NCI-H128 (cell line): ENCODE data around the gene NOP53.
"Not testable (repeated sequence)": the region's sequence is repeated elsewhere in the genome, so short reads cannot be mapped to it uniquely, and the experiment has no call there.

Source experiments
- DNase-seq: peaks from one replicate; lab custom pipeline; 2025; ENCODE audit not compliant: unreplicated experiment; lab: John Stamatoyannopoulos, UW

Gene NOP53

DNA sequence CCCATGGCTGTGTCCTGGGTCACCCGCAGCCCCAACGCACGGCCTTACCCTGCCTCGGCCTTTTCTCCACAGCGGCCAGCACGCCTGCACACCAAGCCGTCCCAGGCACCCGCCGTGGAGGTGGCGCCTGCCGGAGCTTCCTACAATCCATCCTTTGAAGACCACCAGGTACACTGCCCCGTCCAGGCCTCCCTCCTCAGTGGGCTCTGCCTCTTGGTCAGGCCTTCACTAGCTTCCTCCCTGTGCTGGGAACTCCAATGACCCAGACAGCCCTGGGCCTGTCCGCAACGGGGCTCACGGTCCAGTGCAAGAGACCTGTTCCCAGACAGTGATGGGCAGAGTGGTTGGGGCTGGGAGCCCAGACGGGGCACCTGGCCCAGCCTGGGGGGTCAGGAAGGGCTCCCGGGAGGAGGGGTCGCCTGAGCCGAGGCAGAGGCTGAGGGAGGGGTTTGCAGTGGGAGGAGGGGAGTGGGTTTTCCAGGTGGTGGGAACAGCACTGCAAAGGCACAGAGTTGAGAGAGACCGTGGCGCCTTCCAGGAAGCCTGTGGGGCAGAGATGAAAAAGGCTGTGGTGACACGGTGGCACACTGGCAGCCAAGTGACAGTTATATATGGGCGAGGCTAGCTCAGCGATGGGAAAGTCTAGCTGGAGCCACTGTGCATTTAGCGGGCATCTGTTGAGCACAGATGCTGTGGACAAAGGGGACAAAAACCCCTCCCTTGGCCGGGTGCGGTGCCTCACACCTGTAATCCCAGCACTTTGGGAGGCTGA, 7.3 kb downstream of the NOP53 start:
- no peak for DNase-seq

DNA sequence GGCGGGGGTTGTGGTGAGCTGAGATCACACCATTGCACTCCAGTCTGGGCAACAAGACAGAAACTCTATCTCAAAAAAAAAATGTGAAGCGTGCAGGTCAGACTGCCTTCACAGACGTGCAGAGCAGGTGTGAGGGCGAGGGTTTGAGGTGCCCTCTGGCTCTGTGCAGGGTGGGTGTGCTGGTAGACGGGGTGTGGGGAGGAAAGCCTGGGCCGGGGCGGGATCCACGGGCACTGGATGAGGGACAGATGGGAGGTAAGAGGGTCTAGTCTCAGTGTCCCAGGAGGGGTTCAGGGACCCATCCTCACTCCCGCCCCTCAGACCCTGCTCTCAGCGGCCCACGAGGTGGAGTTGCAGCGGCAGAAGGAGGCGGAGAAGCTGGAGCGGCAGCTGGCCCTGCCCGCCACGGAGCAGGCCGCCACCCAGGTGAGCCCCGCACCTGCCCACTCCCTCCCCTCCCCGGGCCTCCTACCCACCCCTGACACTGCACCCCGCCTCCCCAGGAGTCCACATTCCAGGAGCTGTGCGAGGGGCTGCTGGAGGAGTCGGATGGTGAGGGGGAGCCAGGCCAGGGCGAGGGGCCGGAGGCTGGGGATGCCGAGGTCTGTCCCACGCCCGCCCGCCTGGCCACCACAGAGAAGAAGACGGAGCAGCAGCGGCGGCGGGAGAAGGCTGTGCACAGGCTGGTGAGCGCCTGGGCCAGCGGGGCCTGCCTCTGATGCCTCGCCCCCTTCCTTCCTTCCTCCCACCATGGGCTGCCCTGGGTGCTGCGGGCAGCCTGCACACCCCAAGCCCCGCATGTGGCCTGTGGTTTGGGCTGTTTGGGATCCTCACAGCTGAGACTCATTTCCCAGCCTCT, 9.1 kb downstream of the NOP53 start:
- DNase-seq, result no peak

DNA sequence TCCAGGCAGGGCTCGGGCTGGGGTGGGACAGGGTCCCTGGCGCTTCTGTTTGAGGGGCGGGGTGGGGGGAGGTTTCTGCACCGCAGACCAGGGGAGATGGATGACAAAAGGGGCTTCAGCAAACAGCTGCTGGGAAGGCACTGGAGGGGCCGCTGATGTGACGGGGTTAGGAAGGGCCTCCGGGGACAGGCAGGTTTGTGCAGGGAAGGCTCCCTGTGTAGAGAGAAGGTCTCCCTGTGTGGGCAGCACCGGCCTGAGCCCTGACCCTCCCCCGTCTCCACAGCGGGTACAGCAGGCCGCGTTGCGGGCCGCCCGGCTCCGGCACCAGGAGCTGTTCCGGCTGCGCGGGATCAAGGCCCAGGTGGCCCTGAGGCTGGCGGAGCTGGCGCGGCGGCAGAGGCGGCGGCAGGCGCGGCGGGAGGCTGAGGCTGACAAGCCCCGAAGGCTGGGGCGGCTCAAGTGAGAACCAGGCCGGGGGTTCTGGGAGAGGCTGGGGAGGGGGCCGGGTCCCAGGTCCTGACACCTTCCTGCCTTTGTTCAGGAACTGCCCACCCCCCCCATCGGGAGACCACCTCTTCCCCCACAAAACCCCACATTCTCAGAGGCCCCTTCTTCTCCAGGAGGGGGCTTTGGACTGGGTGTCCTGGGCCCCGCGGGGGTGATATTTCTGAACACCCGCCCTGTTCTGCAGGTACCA, 9.9 kb downstream of the NOP53 start:
- no peak for DNase-seq

DNA sequence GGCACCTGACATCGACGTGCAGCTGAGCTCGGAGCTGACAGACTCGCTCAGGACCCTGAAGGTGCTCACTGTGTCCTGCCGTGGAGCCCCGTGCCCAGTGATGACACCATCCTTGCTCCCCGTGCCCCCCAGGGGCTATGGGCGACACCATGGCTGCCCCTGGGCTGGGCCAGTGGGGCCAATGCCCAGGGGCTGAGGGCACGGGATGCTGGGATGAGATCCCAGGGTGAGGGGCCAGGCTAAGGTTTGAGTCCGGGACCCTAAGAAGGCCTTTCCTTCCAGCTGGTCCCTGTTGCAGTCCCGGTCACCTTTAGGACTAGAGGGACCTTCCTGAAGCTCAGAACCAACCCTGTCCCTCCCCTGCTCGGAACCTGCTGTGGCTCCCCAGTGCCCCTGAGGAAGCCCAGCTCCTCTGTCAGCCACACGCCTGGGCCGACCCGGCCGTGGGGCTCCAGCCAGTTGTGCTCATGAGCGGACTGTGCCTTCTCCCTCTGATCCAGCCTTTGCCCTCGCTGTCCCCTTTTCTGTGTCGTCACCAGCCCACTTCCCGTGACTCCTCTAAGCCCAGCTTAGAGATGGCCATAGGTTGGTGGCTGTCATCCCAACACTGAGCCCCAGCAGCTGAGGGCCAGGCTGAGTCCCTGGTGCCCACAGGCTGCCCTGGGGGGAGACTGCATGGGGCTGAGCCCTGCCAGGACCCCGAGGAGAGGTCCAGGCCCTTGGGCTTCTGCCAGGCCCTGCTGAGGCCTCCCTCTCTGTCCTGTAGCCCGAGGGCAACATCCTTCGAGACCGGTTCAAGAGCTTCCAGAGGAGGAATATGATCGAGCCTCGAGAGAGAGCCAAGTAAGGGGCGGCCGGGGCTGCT, 10.6 kb downstream of the NOP53 start:
- no peak for DNase-seq

DNA sequence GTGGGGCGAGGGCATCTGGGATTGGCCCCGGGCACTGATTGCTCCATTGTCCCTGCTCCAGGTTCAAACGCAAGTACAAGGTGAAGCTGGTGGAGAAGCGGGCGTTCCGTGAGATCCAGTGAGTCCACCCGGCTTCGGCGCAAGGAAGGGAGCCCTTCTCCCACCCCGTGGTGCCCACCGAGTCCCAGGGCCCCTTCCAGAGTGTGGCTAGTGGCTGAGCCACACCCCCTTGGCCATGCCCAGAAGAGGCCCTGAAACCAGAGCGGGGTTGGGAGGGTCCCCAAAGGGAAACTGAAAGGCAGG, 11.2 kb downstream of the NOP53 start:
- DNase-seq, result no peak

DNA sequence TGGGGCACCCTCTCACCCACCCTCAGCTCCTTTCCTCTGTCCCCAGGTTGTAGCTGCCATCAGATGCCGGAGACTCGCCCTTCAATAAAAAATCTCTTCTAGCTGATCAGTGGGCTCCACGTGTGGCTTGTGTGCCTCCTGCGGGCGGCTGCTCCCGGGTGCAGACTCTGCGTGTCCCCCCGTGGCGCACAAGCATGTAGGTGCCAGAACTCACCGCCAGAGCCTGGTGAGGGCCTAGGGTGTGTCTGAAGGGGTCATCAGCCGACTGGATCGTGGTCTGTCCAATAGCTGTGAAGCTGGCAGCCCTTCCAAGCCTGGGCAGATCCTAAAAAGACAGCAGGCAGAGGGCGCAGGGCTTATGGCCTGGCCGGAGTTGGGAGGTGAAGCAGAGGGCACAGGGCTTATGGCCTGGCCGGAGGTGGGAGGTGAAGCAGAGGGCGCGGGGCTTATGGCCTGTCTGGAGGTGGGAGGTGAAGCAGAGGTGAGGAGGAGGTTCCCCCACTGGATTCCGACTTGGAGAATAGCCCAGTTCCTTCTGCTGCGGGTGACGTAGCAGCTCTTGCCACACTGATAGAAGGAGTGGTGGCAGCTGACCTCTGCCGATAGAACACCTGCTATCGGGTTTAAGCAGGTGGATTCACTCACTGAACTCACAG, 11.7 kb downstream of the NOP53 start:
- DNase-seq, result no peak

DNA sequence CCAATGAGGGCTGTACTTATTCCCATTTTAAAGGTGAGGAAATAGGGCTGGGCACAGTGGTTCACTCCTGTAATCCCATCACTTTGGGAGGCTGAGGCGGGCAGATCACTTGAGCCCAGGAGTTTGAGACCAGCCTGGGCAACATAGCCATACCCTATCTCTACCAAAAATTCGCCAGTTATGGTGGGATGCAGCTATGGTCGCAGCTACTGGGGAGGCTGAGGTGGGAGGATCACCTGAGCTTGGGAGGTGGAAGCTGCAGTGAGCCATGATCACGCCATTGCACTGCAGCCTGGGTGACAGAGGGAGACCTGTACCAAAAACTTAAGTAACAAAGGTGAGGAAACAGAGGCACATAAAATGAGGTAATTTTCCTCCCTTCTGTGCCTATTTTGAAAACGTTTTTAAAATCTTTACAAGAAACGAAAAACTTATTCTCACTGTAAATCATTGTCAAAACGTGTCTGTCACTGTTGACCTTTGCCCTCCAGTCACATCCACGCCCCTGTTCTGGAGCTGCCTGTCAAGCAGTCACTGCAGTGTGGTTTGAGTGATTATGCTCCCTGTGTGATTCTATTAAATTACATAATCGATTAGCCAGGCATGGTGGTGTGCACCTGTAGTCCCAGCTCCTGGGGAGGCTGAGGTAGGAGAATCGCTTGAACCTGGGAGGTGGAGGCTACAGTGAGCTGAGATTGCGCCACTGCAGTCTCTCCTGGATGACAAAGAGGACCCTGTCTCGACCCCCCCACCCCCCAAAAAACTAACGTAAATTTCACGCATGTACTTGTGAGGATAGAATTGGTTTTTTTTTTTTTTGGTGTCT, 12.5 kb downstream of the NOP53 start:
- no peak for DNase-seq

DNA sequence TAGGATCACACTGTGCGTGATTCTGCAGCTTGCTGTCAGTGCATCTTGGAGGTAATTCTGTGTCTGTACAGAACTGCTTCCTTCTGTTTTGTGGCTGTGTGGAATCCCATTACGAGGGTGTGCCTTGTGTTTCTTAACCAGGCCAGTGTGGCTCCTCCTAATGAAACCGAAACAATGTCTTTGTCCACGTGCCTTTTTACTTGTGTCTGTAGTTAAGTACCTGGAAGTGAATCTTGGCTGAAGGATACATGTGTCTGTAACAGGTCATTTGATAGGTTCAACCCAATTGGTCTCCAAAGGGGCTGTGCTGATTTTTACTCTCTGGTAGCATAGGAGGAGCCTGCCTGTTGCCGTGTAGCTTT, 13.1 kb downstream of the NOP53 start:
- no peak for DNase-seq

DNA sequence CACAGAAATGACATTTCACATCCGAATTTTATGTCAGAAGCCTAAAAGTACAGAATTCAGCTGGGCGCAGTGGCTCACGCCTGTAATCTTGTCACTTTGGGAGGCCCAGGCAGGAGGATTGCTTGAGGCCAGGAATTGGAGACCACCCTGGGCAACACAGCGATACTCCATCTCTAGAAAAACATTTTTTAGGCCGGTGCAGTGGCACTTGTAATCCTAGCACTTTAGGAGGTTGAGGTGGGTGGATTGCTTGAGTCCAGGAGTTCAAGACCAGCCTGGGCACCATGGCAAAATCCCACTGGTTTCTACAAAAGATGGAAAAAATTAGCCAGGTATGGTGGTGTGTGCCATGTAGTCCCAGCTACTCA, 15.3 kb downstream of the NOP53 start:
- no peak for DNase-seq

DNA sequence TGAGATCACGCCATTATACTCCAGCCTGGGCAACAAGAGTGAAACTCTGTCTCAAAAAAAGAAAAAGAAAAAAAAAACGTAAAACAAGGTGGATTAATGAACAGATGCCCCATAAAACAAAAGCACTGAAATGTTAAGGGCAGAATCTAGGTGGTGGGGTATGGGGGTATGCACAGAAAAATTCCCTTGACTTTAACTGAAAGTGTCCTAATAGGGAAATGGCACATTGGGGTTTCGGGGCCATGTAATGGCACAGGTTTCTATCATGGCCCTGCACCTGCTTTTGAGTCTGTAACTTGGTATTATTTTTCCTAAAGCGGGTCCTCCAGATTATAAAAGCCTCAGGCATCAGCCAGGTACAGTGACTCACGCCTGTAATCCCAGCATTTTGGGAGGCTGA, 16.2 kb downstream of the NOP53 start:
- no peak for DNase-seq

DNA sequence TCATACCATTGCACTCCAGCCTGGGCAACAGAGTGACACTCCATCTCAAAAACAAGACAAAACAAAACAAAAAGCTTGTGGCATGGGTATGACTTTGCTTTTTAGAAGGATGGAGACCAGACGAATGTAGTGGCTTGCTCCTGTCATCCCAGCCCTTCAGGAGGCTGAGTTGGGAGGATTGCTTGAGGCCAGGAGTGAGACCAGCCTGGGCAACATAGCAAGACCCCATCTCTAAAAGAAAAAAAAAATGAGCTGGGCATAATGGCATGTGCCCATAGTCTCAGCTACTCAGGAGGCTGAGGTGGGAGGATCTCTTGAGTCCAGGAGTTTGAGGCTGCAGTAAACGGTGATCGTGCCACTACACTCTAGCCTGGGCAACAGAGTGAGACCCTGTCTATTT, 16.8 kb downstream of the NOP53 start:
- DNase-seq, result no peak

DNA sequence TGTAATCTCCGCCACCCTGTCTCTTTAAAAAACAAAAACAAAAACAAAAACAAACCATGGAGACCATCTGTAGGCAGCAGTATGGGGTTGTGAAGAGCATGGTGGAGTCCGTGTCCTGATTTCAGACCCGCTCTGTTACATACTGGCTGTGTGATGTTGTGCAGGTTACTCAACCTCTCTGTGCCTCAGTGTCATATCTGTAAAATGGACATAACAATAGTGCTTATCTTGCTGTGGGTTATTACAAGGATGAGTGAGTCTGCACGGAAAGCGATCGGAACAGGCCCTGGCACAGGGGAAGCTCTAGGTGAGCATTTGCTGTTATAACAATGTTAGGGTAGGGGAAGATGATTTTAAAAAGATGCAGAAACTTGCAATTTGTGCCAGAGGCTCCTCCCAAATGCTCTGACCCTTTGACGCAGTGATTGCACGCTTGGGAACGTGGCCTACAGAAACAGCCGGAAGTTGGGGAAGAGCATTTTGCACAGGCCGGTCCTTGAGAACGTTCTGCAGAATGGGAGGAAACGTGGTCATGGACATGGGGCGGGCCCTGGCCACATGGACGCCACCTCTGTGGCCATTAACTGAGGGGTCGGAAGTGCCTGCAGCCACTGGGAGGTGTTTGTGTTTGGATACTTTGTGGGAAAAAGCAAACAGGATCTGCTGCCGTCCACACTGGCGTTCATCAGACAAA, 17.4 kb downstream of the NOP53 start:
- DNase-seq, result no peak

DNA sequence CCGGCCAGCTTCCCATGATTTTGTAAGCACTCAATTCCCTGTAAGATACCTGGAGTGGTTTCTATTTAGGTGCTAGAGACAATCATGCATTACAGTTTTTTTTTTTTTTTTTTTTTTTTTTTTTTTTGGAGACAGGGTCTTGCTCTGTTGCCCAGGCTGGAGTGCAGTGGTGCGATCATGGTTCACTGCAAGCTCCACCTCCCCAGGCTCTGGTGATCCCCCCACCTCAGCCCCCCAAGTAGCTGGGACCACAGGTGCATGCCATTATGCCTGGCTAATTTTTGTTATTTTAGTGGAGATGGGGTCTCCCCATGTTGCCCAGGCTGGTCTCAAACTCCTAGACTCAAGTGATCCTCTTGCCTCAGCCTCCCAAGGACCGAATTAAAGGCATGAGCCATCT, 19.4 kb downstream of the NOP53 start:
- not testable (repeated sequence) for DNase-seq

DNA sequence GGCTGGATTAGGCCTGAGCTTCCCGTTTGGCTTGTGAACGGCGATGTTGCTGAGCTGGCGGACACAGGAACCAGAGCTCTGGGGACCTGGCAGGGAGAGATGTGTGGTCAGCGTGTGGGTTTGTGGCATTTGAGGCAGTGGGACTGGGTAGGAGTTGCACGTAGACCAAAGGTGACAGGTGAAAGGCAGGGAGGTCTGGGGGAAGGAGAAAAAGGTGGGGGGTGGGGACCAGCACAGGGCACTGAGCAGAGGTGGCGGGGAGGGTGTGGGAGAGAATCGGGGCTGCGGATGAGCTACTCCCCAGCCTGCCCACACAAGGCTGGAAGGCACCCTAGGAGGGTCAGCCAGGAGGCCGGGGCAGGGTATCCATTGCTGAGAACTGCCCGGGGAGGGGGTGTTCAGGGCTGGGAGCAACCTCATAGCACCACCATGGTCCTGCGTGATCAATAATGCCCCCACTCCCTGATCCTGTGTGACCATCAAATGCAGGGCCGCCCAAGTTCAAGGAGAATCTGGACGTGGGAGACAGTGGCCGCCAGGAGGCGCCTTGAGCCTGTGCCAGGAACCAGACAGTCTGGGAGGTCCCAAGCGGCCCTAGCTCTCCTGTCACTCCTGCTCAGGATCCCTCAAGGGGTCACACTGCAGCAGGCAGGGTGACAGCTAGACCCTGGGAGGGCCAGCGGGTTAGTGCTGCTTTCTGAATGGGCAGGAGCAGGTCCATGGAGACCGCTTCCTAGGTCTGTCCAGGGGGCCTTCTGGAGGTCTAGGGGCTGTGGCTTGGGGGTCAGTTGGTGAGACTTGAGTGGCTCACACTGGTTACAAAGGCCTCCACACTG, 20.4 kb downstream of the NOP53 start:
- DNase-seq, result no peak

DNA sequence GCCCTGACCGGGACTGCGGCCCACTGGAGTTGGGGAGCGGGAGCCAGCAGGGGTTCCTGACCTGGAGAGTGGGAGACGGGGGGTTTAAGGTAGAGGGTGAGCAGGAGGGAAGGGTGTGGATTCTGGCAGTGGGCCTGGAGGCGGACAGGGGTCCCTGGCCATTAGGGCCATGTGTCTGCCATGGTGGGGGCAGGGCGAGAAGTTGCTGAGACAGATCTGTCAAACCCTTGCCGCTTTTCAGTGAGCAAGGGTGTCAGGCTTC, 20.9 kb downstream of the NOP53 start:
- DNase-seq, result no peak

DNA sequence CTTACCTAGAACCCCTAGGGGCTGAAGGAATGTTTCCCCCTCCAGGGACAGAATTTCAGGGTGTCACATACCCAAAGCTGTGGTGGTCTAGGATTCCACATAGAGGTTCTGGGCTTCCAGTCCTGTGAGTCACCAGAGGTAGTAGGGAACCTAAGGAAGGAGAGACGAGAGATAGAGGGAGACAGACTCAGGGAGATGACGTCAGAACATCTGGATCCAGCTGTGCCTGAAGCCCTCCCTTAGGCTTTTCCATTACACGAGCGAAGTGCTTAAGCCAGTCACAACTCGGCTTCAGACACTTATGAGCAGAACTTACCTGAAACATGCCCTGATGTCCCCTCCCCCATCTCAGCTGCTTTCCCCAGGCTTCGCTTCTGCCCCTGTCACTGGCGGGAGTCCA, 21.3 kb downstream of the NOP53 start:
- no peak for DNase-seq

DNA sequence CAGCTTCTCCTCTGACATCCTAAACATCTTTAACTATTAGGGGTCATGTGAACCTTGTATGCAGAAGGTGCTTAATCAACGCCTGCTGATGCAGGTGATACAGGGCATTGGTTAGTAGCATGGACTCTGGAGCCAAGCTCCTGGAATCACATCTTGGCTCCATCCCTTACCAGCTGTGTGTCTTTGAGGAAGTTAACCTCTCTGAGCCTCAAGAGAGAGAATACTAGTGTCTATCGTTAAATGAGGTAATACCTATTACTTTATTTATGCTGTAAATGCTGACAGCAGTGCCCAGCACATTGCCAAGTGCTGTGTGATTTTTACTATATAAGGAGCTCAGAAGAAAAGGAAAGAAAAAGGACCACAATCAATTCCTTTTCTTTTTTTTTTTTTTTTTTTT, 22.0 kb downstream of the NOP53 start:
- no peak for DNase-seq

DNA sequence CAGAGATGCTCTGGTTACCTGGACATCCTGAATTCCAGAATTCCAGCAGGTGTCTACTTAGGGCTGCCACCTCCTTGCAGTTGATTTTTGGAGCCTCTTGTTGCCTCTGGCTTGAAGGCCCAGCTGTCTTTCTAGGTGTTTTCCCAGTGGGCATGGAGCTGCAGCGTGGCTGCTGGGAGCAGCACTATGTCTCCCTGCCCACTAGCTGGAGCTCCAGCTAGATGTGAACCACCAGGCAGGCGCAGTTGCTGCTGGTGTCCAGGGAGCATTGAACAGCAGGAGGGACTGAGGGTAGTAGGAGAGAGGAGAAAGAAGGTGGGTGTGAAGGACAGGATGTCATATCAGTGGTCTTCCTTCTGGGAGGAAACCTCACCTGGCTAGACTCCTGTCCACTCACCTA, 23.3 kb downstream of the NOP53 start:
- no peak for DNase-seq

DNA sequence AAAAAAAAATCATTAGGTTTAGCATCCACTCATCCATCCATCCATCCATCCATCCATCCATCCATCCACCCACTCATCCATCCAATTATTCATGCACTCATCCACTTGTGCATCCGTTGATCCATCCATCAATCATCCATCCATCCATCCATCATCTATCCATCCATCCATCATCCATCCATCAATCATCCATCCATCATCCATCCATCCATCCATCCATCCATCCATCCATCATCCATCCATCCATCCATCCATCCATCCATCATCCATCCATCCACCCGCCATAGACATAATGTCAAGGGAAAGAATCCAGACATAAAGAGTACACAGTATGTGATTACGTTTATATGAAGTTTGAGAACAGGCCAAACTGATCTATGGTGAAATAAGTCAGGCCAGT, 24.2 kb downstream of the NOP53 start:
- no peak for DNase-seq
